ENCODE data around the gene MARVELD1.

- TF ChIP-seq EP300 (IDR thresholded peaks at IDR 0.05) (no peak), RAD21 (conservative IDR thresholded peaks at IDR 0.05 in 1 of 2, IDR thresholded peaks at IDR 0.05 in 1 of 2) (no peak), CTCF (IDR thresholded peaks at IDR 0.05) (no peak), POLR2A (IDR thresholded peaks at IDR 0.05; ENCODE audit: low read length) (no peak), RFX5 (IDR thresholded peaks at IDR 0.05) (no peak), POLR2AphosphoS2 (conservative IDR thresholded peaks at IDR 0.05; ENCODE audit: low read length) (no peak), JUN (IDR thresholded peaks at IDR 0.05) (no peak; a peak in 2 of 5 replicates), ZC3H11A (IDR thresholded peaks at IDR 0.05) (no peak), MAX (IDR thresholded peaks at IDR 0.05) (no peak), HES2 (IDR thresholded peaks at IDR 0.05) (no peak), BHLHE40 (IDR thresholded peaks at IDR 0.05; ENCODE audit: low read depth, low read length) (no peak), ESRRA (IDR thresholded peaks at IDR 0.05; ENCODE audit: borderline replicate concordance, low read length) (no peak), NR3C1 (IDR thresholded peaks at IDR 0.05) (no peak)
Measured at GRCh38 chr10:97685395-97685958, 28.1 kb upstream of the MARVELD1 start.
